CD14-positive monocyte (primary cell): ENCODE measurements around the gene MBD1. TPM values are rescaled to one million over a fixed set of nuclear protein-coding genes. Genes with fewer than 3 reads are reported as not detected.
A peak's percentile ranks its signal among the peaks of the same experiment; 100 is the strongest.
"Not testable (repeated sequence)": the region's sequence is repeated elsewhere in the genome, so short reads cannot be mapped to it uniquely, and the experiment has no call there.

Source experiments
- DNase-seq, 3 donors: peaks; one replicate each; pipeline ENCODE4 v3.0.0-alpha.2; 2011 to 2022
- H2AFZ ChIP-seq: 2 replicates; pipeline ENCODE4 v1.6.0; 2012; ENCODE audit warnings: mild to moderate bottlenecking, low read depth, low read length, inconsistent platforms; ENCODE audit not compliant: insufficient read depth, poor library complexity, severe bottlenecking
- H3K27ac ChIP-seq, 2 donors: 1 replicate in 1 of 2; 2 replicates in 1 of 2; pipeline ENCODE4 v1.5.1; 2012 to 2013; ENCODE audit warnings: low read length in 2 of 2, control low read depth in 1 of 2, inconsistent platforms in 1 of 2, low read depth in 1 of 2, mild to moderate bottlenecking in 1 of 2
- H3K27me3 ChIP-seq, 2 donors: one replicate each; pipeline versions ENCODE4 v1.6.0 to v1.6.1; 2011 to 2013; ENCODE audit warnings: low read length in 2 of 2; ENCODE audit not compliant: control insufficient read depth in 2 of 2, insufficient read depth in 2 of 2
- H3K36me3 ChIP-seq, 2 donors: replicated peaks in 1 of 2; 1 replicate in 1 of 2; 2 replicates in 1 of 2; pipeline versions ENCODE4 v1.5.1 to v1.6.1; 2012 to 2013; ENCODE audit warnings: low read length in 2 of 2, control low read depth in 1 of 2, inconsistent platforms in 1 of 2, mild to moderate bottlenecking in 1 of 2; ENCODE audit not compliant: insufficient read depth in 2 of 2, control insufficient read depth in 1 of 2
- H3K4me1 ChIP-seq, 2 donors: 1 replicate in 1 of 2; 2 replicates in 1 of 2; pipeline versions ENCODE4 v1.5.1 to v1.6.1; 2012 to 2013; ENCODE audit warnings: low read length in 2 of 2, control low read depth in 1 of 2, inconsistent platforms in 1 of 2, mild to moderate bottlenecking in 1 of 2, moderate library complexity in 1 of 2; ENCODE audit not compliant: insufficient read depth in 2 of 2, control insufficient read depth in 1 of 2
- H3K4me2 ChIP-seq: replicated peaks from 2 replicates; pipeline ENCODE3; 2012; ENCODE audit warnings: low read length, moderate library complexity, mild to moderate bottlenecking; ENCODE audit not compliant: poor library complexity, severe bottlenecking; ENCODE audit errors: extremely low read depth
- H3K4me3 ChIP-seq, 3 experiments: fragments of 200-600 bp in 1 of 3; sonication (generic) in 1 of 3; replicated peaks in 1 of 3; 1 replicate in 2 of 3; 2 replicates in 1 of 3; pipeline ENCODE4 v1.5.1; 2011 to 2013; ENCODE audit warnings: low read length in 3 of 3, mild to moderate bottlenecking in 3 of 3, control low read depth in 2 of 3, low read depth in 2 of 3, inconsistent platforms in 1 of 3, moderate library complexity in 1 of 3
- H3K79me2 ChIP-seq: 2 replicates; pipeline ENCODE4 v1.6.0; 2012; ENCODE audit warnings: mild to moderate bottlenecking, control low read depth, inconsistent platforms, low read length, moderate library complexity; ENCODE audit not compliant: insufficient read depth
- H3K9ac ChIP-seq: 2 replicates; pipeline ENCODE4 v1.6.0; 2017; ENCODE audit warnings: low read length, mild to moderate bottlenecking; ENCODE audit not compliant: insufficient read depth, poor library complexity, severe bottlenecking
- H3K9me3 ChIP-seq, 2 donors: replicated peaks in 1 of 2; 1 replicate in 1 of 2; 2 replicates in 1 of 2; pipeline versions ENCODE4 v1.5.1 to v1.6.1; 2012 to 2013; ENCODE audit warnings: low read length in 2 of 2, control low read depth in 1 of 2; ENCODE audit not compliant: control insufficient read depth in 1 of 2, insufficient read depth in 1 of 2
- H4K20me1 ChIP-seq: 2 replicates; pipeline ENCODE4 v1.6.0; 2012; ENCODE audit warnings: mild to moderate bottlenecking, low read length, control low read depth, moderate library complexity; ENCODE audit not compliant: insufficient read depth
- H3K27ac Mint-ChIP-seq, 7 donors: one replicate each; pipeline ENCODE4 v1.8.0; 2020; ENCODE audit warnings: mild to moderate bottlenecking in 7 of 7, mixed read lengths in 7 of 7, moderate library complexity in 6 of 7, inconsistent platforms in 2 of 7
- H3K27me3 Mint-ChIP-seq, 3 donors: one replicate each; pipeline ENCODE4 v1.8.0; 2021 to 2022; ENCODE audit warnings: low read depth in 3 of 3, mild to moderate bottlenecking in 3 of 3, mixed read lengths in 3 of 3, moderate library complexity in 3 of 3, inconsistent platforms in 1 of 3
- H3K36me3 Mint-ChIP-seq, 2 donors: one replicate each; pipeline ENCODE4 v1.8.0; 2020; ENCODE audit warnings: mixed read lengths in 2 of 2, inconsistent platforms in 1 of 2, mild to moderate bottlenecking in 1 of 2
- H3K4me1 Mint-ChIP-seq: one replicate; pipeline ENCODE4 v1.8.0; 2020; ENCODE audit warnings: mild to moderate bottlenecking, mixed read lengths
- H3K4me3 Mint-ChIP-seq, 2 donors: one replicate each; pipeline ENCODE4 v1.8.0; 2020; ENCODE audit warnings: mild to moderate bottlenecking in 2 of 2, mixed read lengths in 2 of 2, moderate library complexity in 1 of 2
- H3K9me3 Mint-ChIP-seq, 7 donors: one replicate each; pipeline ENCODE4 v1.8.0; 2020 to 2022; ENCODE audit warnings: mixed read lengths in 7 of 7, mild to moderate bottlenecking in 6 of 7, moderate library complexity in 6 of 7, inconsistent platforms in 2 of 7
- CTCF ChIP-seq: fragments of 200-600 bp; IDR thresholded peaks from one replicate; pipeline ENCODE4 v1.8.0; 2022; ENCODE audit warnings: antibody characterized with exemption, mild to moderate bottlenecking
- WGBS: methylation state at CpG from one replicate; pipeline ENCODE4 v1.1.5; 2013; ENCODE audit warnings: missing lambda C conversion rate; ENCODE audit not compliant: insufficient coverage; 5-methylcytosine and 5-hydroxymethylcytosine counted together
- intact Hi-C, 2 donors: fragments of 100-400 bp; cut with micrococcal nuclease; formaldehyde crosslinking; loops; one replicate each; pipeline versions ENCODE4 v1.15.0 to v1.15.1; 2023
- polyA plus RNA-seq, 3 donors: library from polyadenylated mRNA; depleted of rRNA in 1 of 3; unstranded in 2 of 3; stranded (reverse) in 1 of 3; fragments of 300-500 nt in 2 of 3; fragments of >200 nt in 1 of 3; fragmentation: Illumina TruSeq in 2 of 3; gene quantifications; 1 replicate in 2 of 3; 2 replicates in 1 of 3; pipeline ENCODE4 v1.2.3, GENCODE V29; 2012 to 2021

MBD1 gene
- polyA plus RNA-seq, 3 donors: 13.2 to 88.6 (median 17.4) TPM

GRCh38 chr18:50311650-50312049, 30.3 kb upstream of the MBD1 start:
- Histone ChIP-seq H3K9me3 (no peaks in the 10 kb centered on the region), H4K20me1 (no peaks in the 10 kb centered on the region), H3K4me2 (no peak overlapping the region), H3K36me3 (no peaks in the 10 kb centered on the region), H2AFZ (no peak overlapping the region), H3K27me3 (peaks cover 4 to 7% of the 10 kb centered on the region in 2 donors), H3K79me2 (no peaks in the 10 kb centered on the region), H3K4me3 (no peak overlapping the region), H3K4me1 (peaks cover 24 to 34% of the 10 kb centered on the region in 2 donors), H3K27ac (no peak overlapping the region), H3K9ac (no peak overlapping the region)
- peaks cover 0 to 2% of the 10 kb centered on the region in 2 donors for H3K36me3 Mint-ChIP-seq
- no CpG with 5 or more reads among the region's 3 CpGs for WGBS
- H3K4me3 Mint-ChIP-seq: no peak overlapping the region
- H3K27me3 Mint-ChIP-seq: peaks cover 6 to 9% (median 6%) of the 10 kb centered on the region in 3 donors
- no peak for TF ChIP-seq CTCF
- H3K4me1 Mint-ChIP-seq: peaks cover 30% of the 10 kb centered on the region
- intact Hi-C loops: no loop called here
- H3K9me3 Mint-ChIP-seq: peaks cover 0 to 1% (median 0%) of the 10 kb centered on the region in 7 donors
- peak in 1 of 3 donors; percentile 15 for DNase-seq
- H3K27ac Mint-ChIP-seq: peak overlapping the region in 1 of 7 donors; percentile 24

DNA sequence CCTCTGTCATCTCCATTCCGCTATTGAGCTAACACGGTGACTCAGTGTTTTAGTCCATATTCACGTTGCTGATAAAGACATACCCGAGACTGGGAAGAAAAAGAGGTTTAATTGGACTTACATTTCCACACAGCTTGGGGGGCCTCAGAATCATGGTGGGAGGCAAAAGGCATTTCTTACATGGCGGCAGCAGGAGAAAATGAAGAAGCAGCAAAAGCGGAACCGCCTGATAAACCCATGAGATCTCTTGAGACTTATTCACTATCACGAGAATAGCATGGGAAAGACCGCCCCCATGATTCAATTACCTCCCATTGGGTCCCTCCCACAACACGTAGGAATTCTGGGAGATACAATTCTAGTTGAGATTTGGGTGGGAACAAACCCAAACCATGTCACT, 28.8 kb upstream of the MBD1 start:
- DNase-seq: no peak
- WGBS: 100% methylated on average over 3 of the region's 10 CpGs
- no peak for TF ChIP-seq CTCF
- Histone ChIP-seq H3K36me3 (no peaks in the 10 kb centered on the region), H3K4me3 (no peak overlapping the region), H3K79me2 (no peaks in the 10 kb centered on the region), H2AFZ (no peak overlapping the region), H3K4me1 (peaks cover 24 to 34% of the 10 kb centered on the region in 2 donors), H3K9me3 (peaks cover 0 to 3% of the 10 kb centered on the region in 2 donors), H3K9ac (no peak overlapping the region), H3K4me2 (no peak overlapping the region), H3K27ac (no peak overlapping the region), H4K20me1 (no peaks in the 10 kb centered on the region), H3K27me3 (peaks cover 0 to 2% of the 10 kb centered on the region in 2 donors)
- H3K36me3 Mint-ChIP-seq: peaks cover 0 to 4% of the 10 kb centered on the region in 2 donors
- peak overlapping the region in 1 of 2 donors; percentile 9 for H3K4me3 Mint-ChIP-seq
- H3K4me1 Mint-ChIP-seq: peaks cover 30% of the 10 kb centered on the region
- peaks cover under 1 to 9% (median 3%) of the 10 kb centered on the region in 3 donors for H3K27me3 Mint-ChIP-seq
- intact Hi-C loops: no loop called here
- peak overlapping the region in 3 of 7 donors; percentile 48 to 73 (median 71) for H3K27ac Mint-ChIP-seq
- peaks cover 0 to 5% (median 3%) of the 10 kb centered on the region in 7 donors for H3K9me3 Mint-ChIP-seq

GRCh38 chr18:50308851-50309250, 27.5 kb upstream of the MBD1 start:
- not testable (repeated sequence) for H4K20me1 ChIP-seq, H3K36me3 Mint-ChIP-seq, H3K79me2 ChIP-seq, H3K9me3 ChIP-seq, H3K9ac ChIP-seq, H3K36me3 ChIP-seq, H3K4me3 Mint-ChIP-seq, DNase-seq, H3K27me3 ChIP-seq
- intact Hi-C loops: loop anchor here in 1 of 2 donors (5.0 kb wide), 1 partner anchor 42 kb away; the partner anchor contains the start of gene CFAP53
- 89% methylated on average over 3 of the region's 5 CpGs for WGBS
- H2AFZ ChIP-seq: peak overlapping the region; percentile 44
- Mint-ChIP-seq H3K27me3 (peaks cover 2 to 12% (median 6%) of the 10 kb centered on the region in 3 donors), H3K4me1 (peaks cover 30% of the 10 kb centered on the region), H3K9me3 (peaks cover 0 to 13% (median 10%) of the 10 kb centered on the region in 7 donors), H3K27ac (peak overlapping the region; percentile 97 to 100 (median 100))
- H3K4me2 ChIP-seq: peak overlapping the region; percentile 92
- H3K27ac ChIP-seq: peak overlapping the region; percentile 83 to 88
- H3K4me1 ChIP-seq: peaks cover 24 to 34% of the 10 kb centered on the region in 2 donors
- peak overlapping the region in 1 of 3 experiments; percentile 80 for H3K4me3 ChIP-seq
